ENCODE results near the gene COQ2.
"Not testable (repeated sequence)": the region's sequence is repeated elsewhere in the genome, so short reads cannot be mapped to it uniquely, and the experiment has no call there.

The COQ2 gene

GRCh38 chr4:83247415-83248357 lies 36.9 kb downstream of the COQ2 start:
- DNase-seq = no peak

DNA sequence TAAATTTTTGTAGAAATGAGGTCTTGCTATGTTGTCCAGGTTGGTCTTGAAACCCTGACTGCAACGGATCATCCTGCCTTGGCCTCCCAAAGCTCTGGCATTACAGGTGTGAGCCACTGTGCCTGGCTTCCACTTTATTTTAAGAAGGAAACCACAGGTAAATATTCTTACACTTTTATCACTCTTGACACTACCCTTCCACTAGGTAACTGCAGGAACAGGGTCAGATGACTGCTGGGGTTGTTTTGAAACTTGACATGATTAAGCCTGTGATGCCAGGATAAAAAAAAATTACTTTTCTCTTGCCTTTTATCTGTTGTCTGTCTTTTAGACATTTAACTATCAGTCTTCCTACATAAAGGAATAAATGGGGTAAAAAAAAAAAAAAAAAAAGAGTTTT lies 43.5 kb downstream of the COQ2 start:
- no peak for DNase-seq

DNA sequence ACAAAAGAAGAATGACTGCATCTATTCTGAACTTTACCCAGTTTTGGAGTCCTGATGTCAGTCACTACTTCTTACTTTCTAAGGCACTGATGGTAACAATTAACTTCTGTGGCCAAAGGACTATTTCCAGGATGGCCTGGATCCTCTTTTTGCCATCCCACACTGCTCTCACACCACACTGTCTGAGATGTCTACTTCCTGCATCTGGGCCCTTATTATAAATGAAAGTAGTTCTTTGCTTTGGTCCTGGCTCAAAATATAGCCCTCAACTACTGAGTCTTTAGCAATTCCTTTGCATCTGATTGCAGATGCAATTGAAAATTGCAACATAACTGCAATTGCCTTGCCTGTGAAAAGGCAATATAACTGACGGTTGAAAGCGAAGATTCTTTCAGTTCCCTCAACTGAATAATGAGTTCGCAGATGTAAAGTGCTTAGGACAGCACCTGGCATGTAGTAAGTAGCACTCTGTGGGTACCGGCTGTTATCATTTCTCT lies 44.2 kb downstream of the COQ2 start:
- no peak for DNase-seq

DNA sequence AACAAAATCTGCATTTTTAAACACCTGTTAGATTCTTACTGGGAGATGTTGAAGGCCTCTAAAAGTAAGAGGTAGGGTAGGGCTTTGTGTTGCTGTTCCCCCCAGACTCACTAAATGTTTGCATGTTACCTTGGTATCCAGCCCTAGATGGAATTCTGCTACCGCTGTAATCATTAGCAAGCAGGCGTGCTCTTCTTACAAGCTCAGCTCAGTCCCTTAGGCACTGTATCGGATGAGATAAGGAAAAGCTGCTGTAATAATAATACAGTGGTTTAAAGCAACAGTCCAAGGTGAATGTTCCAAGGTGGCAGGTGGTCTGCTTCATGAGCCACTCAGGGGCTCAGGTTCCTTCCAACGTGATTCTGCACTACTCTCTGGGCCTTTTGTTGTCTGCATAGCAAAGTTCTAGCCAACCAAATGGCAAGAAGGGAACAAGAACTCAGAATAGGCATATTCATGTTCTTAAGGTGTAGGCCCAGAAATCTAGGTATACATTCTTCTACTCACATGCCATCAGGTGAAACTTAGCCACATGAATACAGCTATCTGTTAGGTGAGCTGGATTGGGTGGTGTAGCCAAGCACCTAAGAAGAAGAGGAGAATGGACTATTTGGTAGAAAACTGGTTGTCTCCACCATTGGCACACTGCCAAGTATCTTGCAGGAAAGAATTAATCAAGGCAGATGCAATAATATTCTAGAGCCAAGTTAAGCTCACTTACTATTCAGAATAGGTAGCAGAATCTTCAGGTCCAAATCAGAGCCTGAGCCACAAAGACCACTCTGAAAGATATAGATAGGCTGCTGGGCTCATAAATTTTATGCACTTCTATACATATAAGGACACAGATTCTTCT lies 46.0 kb downstream of the COQ2 start:
- no peak for DNase-seq

DNA sequence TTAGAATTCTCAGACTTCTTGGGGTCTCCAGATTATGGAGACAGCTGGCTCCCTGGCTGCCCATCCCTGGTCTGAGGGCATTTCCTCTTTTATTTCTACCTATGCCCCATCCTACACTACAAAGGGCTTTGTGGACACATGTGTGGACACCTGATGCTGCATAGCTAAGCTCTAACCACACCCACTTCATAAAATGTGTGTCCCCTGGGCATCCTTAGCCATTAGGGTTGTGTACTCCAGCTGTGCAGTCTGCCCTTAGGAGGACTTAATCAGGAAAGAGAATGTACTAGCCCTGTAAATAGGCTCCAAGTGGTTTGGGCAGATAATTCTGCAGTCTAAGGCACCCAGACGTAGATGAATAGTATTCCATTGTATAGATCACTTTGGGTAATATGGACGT lies 47.0 kb downstream of the COQ2 start:
- no peak for DNase-seq

DNA sequence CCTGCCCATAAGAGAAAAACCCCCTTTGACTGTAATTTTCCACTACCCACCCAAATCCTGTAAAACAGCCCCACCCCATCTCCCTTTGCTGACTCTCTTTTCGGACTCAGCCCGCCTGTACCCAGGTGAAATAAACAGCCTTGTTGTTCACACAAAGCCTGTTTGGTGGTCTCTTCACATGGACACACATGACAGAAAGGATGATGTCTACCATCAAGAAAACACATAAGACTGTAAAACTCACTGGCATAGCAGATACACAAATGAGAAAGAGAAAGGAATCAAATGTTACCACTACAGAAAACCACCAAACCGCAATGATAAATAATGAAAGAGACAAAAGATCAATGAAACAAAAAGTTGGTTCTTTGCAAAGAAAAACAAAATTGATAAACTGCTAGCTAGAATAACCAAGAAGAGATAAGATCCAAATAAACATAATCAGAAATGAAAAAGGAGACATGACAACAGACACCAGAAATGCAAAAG lies 48.9 kb downstream of the COQ2 start:
- peak; percentile 63 for DNase-seq

DNA sequence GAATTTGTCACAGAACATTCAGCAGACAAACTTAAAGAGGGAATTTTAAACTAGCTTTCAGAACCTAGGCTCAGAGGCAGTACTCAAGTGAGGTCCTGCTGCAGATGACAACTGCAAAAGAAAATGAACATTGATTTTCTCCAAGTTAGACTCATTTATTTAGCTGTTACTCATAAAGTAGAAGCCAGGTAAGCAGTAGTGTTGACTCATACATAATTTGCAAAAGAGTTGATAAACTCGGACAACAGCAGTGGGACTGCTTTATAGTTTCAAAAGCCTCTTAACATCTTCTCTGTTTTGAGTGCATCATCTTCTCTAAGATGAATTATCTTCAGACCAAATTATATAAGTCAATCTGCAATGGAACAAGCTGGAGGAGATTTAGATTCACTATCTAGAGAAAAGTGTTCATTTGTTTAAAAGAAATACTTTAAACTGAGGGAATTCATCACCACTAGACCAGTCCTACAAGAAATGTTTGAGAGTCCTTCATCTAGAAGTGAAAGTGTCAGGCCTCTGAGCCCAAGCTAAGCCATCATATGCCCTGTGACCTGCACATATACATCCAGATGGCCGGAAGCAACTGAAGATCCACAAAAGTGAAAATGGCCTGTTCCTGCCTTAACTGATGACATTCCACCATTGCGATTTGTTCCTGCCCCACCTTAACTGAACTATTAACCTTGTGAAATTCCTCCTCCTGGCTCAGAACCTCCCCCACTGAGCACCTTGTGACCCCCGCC lies 49.5 kb downstream of the COQ2 start:
- DNase-seq = no peak

- not testable (repeated sequence) for DNase-seq
These were observed 50.2 kb downstream of the COQ2 start for GRCh38 chr4:83234387-83234786.

GRCh38 chr4:83232082-83232481 lies 52.5 kb downstream of the COQ2 start:
- DNase-seq = no peak

GRCh38 chr4:83231620-83232076 lies 53.0 kb downstream of the COQ2 start:
- DNase-seq = peak; percentile 37

GRCh38 chr4:83230928-83231327 lies 53.7 kb downstream of the COQ2 start:
- DNase-seq = no peak

- no peak for DNase-seq
These were observed 54.8 kb downstream of the COQ2 start for GRCh38 chr4:83229791-83230190.

GRCh38 chr4:83228231-83228630 lies 56.4 kb downstream of the COQ2 start:
- no peak for DNase-seq

GRCh38 chr4:83224502-83225197 lies 59.9 kb downstream of the COQ2 start:
- DNase-seq = no peak

DNA sequence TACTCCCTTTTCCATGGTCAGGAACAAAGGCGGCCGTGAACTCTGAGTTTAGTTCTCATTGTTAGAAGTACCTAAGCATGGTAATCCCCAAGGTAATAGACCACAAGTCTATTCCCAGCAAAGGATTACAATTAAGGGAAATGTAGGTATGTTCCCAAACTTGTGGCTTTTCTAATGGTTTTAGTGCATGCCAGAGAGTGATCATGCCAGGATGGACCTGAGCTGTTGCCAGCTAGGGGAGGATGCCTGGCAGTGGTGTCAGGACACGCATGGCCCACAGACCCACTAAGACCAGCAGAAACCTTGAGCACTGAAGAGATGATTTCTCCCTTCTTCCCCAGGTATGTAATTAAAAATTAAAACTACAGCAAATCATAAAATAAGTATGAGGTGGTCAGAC lies 60.8 kb downstream of the COQ2 start:
- DNase-seq = no peak

- no peak for DNase-seq
These were observed 62.6 kb downstream of the COQ2 start for GRCh38 chr4:83221897-83222441.

DNA sequence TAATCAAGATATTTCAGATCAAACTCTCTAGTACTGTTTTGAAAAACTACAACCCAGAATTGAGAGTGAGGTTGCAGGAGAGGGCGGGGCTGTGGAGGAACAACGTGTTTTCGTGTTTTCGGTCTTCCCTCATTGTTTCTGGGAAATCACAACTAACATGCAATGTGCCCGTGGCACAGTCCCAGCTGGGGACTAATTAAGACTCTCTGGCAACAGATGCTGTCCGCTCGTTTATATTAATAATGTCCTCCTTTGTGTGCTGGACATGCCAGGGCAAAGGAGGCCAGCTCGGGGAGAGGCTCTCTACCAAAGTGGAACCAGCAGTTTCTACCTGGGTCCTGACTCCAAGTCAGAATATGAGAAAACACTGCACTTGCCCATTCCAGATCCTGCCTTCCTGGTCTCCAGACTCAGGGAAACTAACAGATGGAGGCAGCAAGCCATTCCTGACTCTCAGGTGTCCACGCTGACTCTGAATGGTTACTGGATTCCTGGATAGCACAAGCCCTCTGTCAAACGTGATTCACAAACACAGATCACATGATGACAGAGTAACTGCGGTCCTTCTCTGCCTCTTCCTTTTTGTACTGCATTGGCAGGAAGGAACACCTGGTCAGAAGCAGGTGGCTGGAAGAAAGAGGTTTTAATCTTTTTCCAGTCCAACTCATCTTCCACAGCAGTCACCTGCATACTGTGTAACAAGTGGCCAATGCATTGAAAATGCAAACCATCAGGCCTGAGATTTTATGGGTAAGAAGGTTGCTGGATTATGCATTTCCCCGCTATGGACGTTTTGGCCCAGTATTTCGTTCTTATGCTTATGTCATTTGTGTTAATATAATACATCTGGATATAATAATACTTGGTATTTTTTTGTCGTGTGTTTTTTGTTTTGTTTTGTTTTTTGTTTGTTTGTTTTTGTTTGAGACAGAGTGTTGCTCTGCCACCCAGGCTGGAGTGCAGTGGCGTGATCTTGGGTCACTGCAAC lies 65.0 kb downstream of the COQ2 start:
- DNase-seq = peak; percentile 46

DNA sequence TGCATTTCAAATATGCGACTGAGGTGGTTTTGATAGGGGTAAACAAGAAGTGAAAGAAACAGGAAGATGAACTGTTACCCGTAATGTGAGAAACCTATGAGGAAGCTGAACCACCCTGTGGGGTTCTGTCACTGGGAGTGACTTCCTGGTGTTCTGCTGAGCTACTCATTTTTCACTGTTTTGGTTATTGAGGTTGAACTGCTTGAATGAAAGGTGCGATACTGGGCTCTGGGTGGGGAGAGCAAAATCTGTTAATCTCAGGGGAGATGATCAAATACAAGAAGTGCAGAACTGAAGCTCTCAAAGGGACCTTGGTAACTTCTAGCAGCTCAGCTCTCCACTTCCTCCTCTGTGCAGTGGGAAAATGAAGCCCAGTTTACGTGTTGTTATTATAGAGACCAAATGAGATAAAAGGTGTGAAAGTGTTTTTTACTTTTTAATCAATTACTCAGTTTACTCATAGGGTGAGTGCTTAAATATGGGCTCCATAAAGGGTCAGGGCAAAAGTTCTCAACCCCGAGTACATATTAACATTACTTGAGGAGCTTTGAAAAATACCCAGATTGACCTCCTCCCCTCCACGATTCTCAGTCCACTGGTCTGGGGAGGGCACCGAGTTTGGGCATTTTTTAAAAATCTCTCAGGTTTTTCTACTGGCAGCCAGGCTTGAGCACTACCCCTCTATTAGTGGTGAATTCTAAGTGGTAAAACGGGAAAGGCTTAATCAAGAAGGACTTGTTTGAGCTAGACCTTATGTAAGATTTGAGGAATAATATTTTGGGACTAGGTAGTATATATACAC lies 66.7 kb downstream of the COQ2 start:
- peak; percentile 91 for DNase-seq

GRCh38 chr4:83216959-83217683 lies 67.5 kb downstream of the COQ2 start:
- DNase-seq = no peak

All from CD4-positive, alpha-beta T cell treated with Interleukin-4 for 4 hours (primary cell).